GOT3 (cell line): ENCODE measurements around the gene RND1.

Experiments
- DNase-seq: peaks from one replicate; lab custom pipeline; 2025; ENCODE audit warnings: mixed read lengths; lab: John Stamatoyannopoulos, UW

The RND1 gene

GRCh38 chr12:48827026-48827425, 38.6 kb downstream of the RND1 start:
- no peak for DNase-seq

- DNase-seq = no peak
These were observed 39.3 kb downstream of the RND1 start for GRCh38 chr12:48826209-48826855.

DNA sequence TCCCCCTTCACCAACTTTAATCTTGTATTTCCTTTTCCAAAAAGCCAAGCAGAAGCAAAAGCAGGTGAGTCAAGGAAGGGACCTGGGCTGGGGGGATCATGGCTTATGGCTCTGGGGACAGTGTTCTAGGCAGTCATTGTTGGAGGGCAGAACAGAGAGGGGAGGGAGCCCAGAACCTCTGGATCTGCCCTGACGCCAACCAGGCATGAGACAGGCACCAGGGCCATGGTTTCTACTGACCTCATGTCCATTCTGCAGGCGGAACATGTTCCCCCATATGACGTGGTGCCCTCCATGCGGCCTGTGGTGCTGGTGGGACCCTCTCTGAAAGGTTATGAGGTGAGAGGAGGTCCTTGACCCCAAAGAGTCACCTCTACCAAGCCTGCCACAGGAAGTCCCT, 40.8 kb downstream of the RND1 start:
- no peak for DNase-seq

- no peak for DNase-seq
These were observed 41.6 kb downstream of the RND1 start for GRCh38 chr12:48824112-48824511.

- DNase-seq = no peak
These were observed 42.4 kb downstream of the RND1 start for GRCh38 chr12:48823281-48823680.

- no peak for DNase-seq
These were observed 43.0 kb downstream of the RND1 start for GRCh38 chr12:48822711-48823110.

DNA sequence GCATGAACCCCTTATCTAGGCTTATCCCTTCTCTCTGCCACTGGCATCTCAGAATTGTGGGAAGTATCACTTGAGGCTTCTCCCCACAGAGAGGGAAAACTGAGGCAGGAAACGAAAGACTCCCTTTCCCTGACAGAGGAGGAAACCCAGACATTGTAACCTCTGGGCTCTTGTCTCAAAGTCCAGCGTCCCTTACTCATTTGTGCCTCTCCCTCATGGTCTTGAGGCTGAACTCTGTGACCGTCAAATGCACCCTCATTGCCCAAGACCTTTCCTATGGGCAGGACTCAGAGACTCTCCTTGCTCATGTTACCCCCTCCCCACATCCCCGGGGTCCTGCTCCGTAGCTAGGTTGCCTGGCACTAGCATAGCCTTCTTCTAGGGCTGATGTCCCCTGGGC, 43.5 kb downstream of the RND1 start:
- no peak for DNase-seq

DNA sequence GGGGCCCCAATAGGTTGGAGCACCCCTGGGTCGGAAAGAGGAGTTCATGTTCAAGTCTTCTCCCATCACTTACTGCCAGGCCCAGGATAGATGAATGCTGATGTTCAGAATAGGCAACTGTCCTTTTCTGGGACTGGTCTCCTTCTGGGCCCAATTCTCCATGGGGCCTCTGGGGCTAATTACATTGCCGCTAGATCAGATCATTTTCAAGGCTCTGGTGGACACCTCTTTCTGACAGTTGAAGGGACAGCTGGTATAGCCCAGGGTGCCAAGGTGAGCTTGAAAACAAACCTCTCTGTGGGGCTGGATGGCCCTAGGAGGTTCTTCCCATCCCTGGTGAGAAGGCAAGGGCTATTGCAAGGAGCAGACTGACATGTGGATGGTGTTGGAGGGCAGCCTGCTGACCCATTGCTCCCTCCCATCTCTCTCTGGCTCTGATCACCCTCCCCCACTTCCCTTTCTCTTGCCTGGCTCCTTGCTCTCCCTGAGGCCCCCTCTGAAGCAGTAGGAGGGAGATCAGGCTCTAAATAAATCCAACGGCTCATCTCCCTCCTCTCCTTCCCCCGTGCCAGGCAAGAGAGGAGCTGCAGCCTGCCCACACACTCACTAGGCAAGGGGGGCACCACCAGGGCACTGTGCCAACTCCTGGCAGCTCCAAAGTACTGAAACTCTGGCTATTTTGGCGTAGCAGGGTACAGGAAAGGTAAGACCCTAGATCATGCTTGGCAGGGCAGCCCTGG, 45.5 kb downstream of the RND1 start:
- no peak for DNase-seq

DNA sequence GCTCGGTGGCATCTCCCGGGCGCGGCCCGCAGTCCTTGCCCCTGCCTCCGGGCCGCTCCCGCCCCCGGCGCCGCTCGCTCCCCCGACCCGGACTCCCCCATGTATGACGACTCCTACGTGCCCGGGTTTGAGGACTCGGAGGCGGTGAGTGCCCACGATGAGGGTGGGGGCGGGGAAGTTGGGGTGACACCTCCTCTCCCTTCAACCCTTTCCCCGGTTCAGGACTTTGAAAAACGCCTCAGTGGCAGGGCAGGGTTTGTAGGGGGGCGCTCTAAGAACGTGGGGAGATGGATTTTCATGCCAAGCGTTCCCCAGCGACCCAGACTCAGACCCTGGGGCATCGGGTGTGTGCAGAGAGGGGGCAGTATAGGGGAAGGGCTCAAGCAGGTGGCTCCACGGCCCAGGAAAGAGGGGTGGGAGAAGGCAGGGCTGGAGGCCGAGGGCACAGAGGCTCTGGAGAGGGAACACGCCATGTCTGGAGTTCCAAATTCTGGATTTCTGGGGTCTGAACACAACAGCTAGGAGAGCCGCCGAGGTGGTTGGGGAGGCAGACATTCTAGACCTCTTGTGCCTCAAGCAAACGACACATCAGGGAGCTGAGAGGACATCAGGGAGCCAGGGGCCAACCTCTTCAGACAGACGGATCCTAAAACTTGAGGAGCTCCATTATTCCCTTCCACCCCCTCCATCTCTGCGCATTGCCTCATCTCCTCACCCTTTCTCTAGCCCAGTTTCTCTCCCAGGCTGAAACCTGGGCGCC, 46.7 kb downstream of the RND1 start:
- DNase-seq = no peak

DNA sequence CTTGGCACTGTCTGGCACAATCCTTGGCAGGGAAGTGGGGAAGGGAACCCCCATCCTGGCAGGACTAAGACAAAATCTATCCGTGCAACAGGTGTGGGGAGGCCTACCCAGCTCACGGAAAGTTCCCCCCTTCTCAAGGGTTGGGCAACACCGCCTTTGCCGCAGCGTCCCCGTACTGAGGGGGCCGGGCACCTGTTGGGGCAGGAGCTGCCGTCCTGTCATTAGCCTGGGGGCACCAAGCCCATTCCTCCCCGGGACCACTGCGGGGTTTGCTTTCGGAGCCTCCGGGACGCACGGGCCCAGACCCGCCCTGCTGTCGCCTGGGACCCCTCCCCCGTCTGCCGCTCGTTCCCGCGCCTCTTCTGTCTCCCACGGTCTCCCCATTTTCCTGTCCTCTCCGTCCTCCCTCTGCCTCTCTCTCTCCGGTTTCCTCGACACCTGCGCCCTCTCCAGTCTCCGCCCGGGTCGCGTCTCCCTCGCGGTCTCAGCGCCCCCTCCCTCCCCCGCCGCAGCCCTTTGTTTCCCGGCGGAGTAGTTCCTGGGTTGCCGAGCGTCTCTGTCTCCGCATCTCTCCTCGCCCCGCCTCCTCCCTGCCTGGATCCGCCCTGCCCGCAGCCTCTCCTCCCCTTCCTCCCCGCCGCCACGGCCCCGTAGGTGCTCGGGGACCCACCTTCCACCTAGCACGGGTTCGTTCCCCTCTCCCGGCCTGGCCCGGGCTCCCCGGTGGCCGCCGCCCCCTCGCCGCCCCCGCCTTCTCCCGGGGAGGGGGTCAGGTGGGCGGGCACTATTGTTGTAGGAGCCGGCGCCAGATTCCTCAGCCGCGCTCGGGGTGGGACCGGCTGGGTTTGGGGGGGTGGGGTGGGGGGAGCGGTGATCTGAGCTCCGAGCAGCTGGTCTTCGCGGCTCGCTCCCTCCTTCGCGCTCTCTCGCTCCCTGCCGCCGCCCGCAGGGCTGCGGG, 47.5 kb downstream of the RND1 start, which contains the start of gene CACNB3:
CACNB3 (plus strand) TSS at position 624 of the 958 bp plus-strand sequence. CDS start 434 bp downstream, outside the sequence.
- no peak for DNase-seq

GRCh38 chr12:48816143-48816854, 49.4 kb downstream of the RND1 start:
- DNase-seq = no peak

- no peak for DNase-seq
These were observed 50.3 kb downstream of the RND1 start for GRCh38 chr12:48815126-48816110.

DNA sequence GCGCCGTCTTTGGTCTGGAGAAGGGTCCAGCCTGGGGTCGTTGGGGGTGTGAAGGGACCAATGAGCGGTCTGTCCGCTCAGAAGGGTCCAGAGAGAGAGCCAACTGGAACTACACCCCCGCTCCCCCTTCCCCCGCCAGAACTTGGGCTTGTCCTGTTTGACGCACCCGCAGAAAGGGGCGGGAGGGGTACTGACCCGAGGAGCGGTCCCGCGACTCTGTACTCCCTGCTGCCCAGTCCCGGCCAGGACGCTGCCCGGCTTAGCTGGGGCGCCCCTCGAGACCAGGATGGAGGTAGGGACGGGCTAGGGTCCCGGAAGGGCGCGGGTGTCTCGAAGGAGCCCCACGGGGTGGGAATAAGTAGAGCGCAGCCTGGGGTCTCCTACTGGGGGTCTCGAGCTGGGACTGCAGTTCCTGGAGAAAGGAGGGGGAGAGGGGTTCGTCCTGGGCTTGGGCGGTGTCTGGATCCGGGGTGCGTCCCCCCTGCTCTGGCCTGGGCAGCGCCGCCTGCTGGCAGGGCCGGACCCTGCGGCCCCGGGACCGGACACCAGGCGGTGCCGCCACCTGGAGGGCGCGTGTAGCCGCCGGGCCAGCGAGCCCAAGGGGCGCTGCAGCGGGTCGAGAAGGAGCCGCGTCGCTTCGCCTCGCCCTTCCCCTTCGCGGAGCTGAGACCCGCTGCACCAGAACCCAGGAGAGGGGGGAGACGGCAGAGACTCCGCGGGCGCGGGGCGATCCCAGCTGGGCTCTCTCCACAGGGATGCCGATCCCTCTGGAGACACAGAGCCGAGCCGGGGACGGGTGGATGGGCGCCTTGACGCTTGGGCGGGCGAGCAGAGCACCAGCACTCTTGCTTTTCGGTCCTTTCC, 51.2 kb downstream of the RND1 start:
- peak; percentile 31 for DNase-seq

GRCh38 chr12:48813465-48814261, 52.0 kb downstream of the RND1 start:
- no peak for DNase-seq

DNA sequence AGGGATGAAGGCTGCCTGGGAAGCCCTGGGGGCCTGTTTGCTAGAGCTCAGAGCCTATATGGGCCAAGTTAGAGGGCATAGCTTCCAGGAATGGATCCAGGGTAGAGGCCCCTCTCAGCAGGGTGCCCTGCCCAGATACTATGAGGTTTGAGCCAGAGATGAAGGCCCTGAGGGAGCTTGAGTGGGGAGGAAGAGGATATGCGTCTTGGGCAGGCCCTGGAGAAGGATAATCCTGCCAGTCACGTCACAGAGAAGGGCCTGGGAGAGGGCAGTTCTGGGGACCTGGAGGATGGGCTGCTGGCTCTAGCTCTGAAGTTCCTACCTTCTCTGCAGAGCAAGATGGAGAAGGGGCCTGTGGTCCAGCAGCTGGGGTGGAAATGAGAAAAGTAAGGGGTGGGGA, 53.3 kb downstream of the RND1 start:
- no peak for DNase-seq

DNA sequence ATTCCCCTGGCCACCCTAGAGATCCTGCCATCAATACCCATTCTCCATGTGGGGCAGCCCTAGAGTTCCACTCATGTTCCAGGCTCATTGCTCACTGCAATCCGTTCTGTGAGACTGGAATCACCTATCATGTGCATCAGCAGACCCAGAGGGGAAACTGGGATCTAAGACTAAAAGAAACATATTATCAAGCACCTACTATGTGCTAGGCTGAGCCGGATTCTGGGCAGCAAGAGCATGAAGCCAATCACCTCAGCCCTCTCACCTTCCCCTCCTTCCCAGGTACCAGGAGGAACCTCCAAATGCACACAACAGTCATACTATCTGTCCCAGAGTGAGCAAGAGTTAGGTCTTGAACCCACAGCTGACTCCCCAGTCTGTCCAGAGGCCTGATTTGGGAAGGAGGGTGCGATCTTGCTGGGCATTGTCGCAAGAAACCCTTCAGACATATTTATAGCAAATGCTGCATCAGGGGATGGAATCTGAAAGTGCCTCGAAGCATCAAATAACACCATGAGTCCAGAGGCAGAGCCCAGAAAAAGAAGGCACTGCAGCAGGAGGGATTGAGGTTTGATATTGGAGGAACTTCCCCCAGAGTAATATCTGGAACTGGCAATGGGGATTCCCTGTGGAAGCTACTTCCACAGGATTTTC, 54.1 kb downstream of the RND1 start:
- no peak for DNase-seq

- DNase-seq = no peak
These were observed 54.7 kb downstream of the RND1 start for GRCh38 chr12:48810903-48811431.
